22Rv1 (cell line): Measurements from ENCODE around the gene DMXL2.

Experiments used
- ZFX ChIP-seq: fragments of 450-650 bp; IDR thresholded peaks from 2 replicates; pipeline ENCODE4 v1.6.1; 2017; ENCODE audit warnings: antibody characterized with exemption, borderline replicate concordance
- TF ChIP-seq, protein P1 (sequence below): fragments of 450-650 bp; IDR thresholded peaks from 2 replicates; pipeline ENCODE4 v1.5.1; 2017; ENCODE audit warnings: mild to moderate bottlenecking

DNA sequence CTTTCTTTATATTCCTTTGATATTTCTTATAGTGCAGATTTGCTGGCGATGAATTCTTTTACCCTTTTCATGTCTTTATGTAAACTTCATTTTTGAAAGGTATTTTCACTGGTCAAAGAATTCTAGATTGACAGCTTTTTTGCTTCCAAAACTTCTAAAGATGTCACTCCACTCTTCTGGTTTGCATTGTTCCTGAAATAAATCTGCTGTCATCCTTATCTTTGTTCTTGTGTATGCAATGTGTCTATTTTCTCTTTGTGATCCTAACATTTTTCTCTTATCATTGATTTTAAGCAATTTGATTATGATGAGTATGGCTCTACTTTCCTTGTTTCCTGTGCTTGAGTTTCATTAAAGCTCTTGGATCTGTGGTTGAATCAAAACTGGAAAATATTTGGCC is 177.8 kb downstream of the DMXL2 start:
- TF ChIP-seq, protein P1, sequence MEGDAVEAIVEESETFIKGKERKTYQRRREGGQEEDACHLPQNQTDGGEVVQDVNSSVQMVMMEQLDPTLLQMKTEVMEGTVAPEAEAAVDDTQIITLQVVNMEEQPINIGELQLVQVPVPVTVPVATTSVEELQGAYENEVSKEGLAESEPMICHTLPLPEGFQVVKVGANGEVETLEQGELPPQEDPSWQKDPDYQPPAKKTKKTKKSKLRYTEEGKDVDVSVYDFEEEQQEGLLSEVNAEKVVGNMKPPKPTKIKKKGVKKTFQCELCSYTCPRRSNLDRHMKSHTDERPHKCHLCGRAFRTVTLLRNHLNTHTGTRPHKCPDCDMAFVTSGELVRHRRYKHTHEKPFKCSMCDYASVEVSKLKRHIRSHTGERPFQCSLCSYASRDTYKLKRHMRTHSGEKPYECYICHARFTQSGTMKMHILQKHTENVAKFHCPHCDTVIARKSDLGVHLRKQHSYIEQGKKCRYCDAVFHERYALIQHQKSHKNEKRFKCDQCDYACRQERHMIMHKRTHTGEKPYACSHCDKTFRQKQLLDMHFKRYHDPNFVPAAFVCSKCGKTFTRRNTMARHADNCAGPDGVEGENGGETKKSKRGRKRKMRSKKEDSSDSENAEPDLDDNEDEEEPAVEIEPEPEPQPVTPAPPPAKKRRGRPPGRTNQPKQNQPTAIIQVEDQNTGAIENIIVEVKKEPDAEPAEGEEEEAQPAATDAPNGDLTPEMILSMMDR: no peak
- no peak for TF ChIP-seq ZFX
